AG04449 (cell line): Measurements from ENCODE around the gene PIP5KL1.

Source experiments
- CTCF ChIA-PET: fragments of 350-600 bp; formaldehyde crosslinking; extraction: SDS; loops from one replicate; lab custom pipeline; 2021; ENCODE audit warnings: antibody characterized with exemption; lab: Yijun Ruan, JAX
- POLR2A ChIA-PET: fragments of 400-600, 350-600 bp; formaldehyde crosslinking; extraction: SDS; loops from one replicate; lab custom pipeline; 2020; ENCODE audit warnings: antibody characterized with exemption, inconsistent platforms; lab: Yijun Ruan, JAX
- DNase-seq: peaks from one replicate; pipeline ENCODE4 v3.0.0-alpha.2; 2010; ENCODE audit warnings: low read depth, low spot score
- H3K4me3 ChIP-seq: 2 replicates; pipeline ENCODE4 v1.5.1; 2011; ENCODE audit warnings: low read depth, mild to moderate bottlenecking, control low read depth, low read length
- TF ChIP-seq, protein P1 (sequence below): IDR thresholded peaks from one replicate; pipeline ENCODE4 v1.5.1; 2011; ENCODE audit warnings: mild to moderate bottlenecking, moderate library complexity, low read length, control low read depth, inconsistent platforms; ENCODE audit not compliant: insufficient read depth; ENCODE audit errors: missing control alignments

PIP5KL1 gene

DNA sequence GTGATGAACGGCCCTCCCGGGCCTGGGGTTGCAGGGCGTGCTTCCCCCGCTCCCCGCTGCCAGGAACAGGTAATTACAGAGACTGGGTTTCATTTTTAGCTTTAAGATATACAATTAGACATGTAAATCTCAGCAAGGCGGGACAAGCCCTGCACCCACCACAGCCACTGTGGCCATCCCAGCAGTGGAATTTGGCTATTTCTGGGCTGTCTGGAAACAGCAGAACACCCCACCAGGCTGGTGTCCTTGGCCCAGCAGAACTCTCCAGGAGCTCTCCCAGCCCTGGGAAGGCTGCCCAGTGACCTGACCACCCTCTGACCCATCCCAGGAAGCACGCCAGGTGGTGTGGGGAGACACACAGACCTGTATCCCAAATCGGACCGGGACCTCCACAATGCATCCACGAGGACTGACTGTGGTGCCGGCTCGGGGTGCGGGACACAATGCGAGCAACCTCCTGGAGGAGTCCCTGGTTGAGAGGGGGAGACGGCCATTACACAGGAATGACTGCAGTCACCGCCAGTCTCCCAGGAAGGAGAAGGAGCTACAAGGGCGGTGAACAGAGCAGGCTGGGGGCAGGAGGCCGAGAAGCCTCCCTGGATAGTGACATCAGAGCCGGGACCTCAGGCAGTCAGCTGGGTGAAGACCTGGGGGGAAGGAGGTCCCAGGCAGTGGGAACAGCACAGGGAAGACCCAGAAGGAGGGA lies 32.9 kb upstream of the PIP5KL1 start:
- POLR2A ChIA-PET: no interaction called here

DNA sequence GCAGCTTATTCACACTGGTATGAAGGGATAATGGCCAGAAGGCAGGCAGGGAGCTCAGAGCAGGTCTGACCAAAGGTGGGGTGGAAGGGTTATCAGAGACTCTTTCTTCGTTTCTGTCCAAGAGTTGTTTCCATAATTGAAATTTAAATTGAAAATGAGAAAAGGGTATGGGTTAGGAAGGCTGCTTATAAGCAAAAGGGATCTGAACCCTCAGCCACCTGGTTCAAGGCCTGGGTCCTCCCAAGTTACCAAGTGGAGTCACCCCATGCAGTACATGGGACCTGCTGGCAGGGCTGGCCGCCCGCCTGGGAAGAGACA lies 32.4 kb upstream of the PIP5KL1 start:
- DNase-seq: no peak
- TF ChIP-seq, protein P1, sequence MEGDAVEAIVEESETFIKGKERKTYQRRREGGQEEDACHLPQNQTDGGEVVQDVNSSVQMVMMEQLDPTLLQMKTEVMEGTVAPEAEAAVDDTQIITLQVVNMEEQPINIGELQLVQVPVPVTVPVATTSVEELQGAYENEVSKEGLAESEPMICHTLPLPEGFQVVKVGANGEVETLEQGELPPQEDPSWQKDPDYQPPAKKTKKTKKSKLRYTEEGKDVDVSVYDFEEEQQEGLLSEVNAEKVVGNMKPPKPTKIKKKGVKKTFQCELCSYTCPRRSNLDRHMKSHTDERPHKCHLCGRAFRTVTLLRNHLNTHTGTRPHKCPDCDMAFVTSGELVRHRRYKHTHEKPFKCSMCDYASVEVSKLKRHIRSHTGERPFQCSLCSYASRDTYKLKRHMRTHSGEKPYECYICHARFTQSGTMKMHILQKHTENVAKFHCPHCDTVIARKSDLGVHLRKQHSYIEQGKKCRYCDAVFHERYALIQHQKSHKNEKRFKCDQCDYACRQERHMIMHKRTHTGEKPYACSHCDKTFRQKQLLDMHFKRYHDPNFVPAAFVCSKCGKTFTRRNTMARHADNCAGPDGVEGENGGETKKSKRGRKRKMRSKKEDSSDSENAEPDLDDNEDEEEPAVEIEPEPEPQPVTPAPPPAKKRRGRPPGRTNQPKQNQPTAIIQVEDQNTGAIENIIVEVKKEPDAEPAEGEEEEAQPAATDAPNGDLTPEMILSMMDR: no peak
- CTCF ChIA-PET: interaction anchor here (1.2 to 15.5 kb wide), 5 partner anchors 10 to 155 kb away, joined by 3 to 226 read pairs (median 9); no protein-coding TSS in a partner anchor
- no peak overlapping the region for H3K4me3 ChIP-seq
- POLR2A ChIA-PET: no interaction called here

More for the DNA sequence above, 32.9 kb upstream of the PIP5KL1 start:
- CTCF ChIA-PET: interaction anchor here (1.2 to 15.5 kb wide), 5 partner anchors 11 to 154 kb away, joined by 3 to 226 read pairs (median 9); no protein-coding TSS in a partner anchor
- H3K4me3 ChIP-seq: no peak overlapping the region
- TF ChIP-seq, protein P1: no peak
- no peak for DNase-seq

DNA sequence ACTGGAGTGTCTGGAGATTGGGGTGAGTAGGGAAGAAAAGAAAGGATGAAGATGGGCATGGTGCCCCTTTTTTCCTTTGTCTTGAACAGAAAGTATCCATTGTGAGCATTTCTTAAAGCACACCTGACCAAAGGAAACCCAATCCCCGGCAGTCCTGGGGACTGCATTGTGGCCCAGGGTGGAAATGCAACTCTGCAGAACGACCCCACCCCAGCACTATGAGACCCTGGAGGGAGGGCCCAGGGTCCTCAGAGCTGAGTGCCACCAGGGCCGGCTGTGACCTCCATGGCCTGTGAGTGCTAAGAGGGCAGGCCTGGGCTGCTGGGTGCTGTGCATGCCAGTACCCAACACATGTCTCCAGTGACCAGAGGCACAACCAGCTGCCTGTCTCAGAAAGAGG lies 31.7 kb upstream of the PIP5KL1 start:
- H3K4me3 ChIP-seq: no peak overlapping the region
- CTCF ChIA-PET: interaction anchor here (1.0 to 15.5 kb wide), 6 partner anchors 10 to 155 kb away, joined by 3 to 226 read pairs (median 7); no protein-coding TSS in a partner anchor
- POLR2A ChIA-PET: no interaction called here
- DNase-seq: no peak
- TF ChIP-seq, protein P1: no peak

DNA sequence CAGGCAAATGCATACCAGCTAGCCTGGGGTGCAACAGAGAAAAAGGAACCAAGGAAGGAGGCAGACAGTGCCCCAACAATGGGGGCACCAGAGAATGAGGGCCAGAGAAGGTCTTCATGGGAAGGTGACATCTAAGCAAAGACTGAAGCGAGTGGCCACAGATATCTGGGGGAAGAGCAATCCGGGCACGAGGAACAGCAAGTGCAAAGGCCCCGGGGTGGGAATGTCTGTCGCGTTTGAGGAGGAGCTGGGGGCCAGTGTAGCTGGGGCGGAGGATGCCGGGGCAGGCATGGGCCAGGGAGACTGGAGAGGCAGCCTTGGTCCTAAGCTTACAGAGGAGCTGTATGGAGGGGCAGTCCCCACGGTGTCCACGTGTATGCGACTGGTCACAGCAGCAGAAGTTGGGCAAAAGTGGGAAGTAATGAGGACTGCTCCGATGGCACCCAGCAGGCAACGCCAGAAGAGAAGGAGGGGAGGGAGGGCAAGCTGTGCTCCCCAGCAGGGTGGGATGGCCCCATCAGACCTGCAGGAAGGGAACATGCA lies 31.1 kb upstream of the PIP5KL1 start:
- POLR2A ChIA-PET: no interaction called here
- no peak overlapping the region for H3K4me3 ChIP-seq
- CTCF ChIA-PET: interaction anchor here (1.0 to 15.5 kb wide), 5 partner anchors 9 to 156 kb away, joined by 3 to 226 read pairs (median 5); no protein-coding TSS in a partner anchor
- TF ChIP-seq, protein P1: no peak
- no peak for DNase-seq

DNA sequence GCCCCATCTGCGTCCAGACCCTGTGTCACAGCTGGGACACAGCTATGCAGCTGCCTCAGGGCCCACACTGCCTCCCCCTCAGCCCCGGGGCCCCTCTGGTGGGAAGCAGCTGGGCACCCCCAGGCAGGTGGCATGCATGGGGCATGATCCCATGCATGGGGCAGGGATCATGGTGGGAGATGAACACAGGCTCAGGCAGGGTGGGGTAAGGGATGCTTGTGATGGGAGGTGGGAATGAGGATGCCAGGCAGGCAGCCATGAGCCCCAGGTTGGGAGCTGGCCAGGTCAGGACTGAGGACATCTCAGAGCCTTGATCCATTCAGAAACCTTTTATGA lies 30.5 kb upstream of the PIP5KL1 start:
- TF ChIP-seq, protein P1: no peak
- H3K4me3 ChIP-seq: no peak overlapping the region
- ChIA-PET POLR2A (no interaction called here), CTCF (interaction anchor here (1.0 to 15.5 kb wide), 6 partner anchors 14 to 156 kb away, joined by 3 to 226 read pairs (median 4); no protein-coding TSS in a partner anchor)
- no peak for DNase-seq

DNA sequence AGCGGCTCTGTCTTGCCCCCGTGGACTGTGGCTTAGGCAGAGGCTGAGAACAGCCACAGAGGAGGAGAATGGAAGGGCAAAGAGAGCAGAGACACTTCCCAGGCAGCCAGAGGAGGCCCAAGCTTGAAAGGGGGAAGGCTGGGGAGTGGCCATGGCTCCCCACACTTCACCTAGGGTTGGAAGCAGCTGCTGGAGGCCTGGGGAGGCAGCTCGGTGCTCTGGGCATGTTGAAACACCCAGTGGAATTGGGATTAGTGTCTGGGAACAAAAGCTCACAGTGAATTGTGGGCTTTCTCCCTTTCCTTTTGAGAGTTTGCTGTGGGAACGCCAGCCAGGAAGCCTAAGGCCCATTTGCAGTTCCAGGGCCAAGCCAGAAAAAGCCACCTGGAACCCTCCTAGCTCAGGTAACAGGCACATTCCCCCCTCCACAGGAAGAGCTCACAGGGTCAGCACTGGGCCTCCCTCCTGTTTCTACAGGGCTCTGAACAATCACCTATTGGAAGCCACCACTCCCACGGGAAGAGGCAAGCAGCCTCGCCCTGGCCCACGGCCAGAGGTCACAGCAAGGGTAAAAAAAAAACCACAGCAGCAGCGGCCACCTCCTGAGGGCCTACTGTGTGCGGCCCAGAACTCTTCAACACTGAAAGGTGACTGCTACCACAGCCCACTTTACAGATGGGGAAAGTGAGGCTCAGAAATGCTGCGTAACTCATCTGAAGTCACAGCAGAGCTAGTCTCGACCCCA lies 30.0 kb upstream of the PIP5KL1 start:
- CTCF ChIA-PET: interaction anchor here (1.1 to 15.5 kb wide), 5 partner anchors 14 to 127 kb away, joined by 3 to 226 read pairs (median 4); no protein-coding TSS in a partner anchor
- POLR2A ChIA-PET: no interaction called here

More for the DNA sequence above, 30.0 kb upstream of the PIP5KL1 start:
- DNase-seq: no peak
- TF ChIP-seq, protein P1: no peak
- no peak overlapping the region for H3K4me3 ChIP-seq
